Measurements from ENCODE around the gene WFDC12.
"Not testable (repeated sequence)": the region's sequence is repeated elsewhere in the genome, so short reads cannot be mapped to it uniquely, and the experiment has no call there.

WFDC12 gene

GRCh38 chr20:45124365-45124764 is at the start of gene WFDC12:
WFDC12 (minus strand) TSS chr20:45124465; CDS start chr20:45124447, 18 bp downstream.
- DNase-seq = no peak

GRCh38 chr20:45173522-45173921 is 49.3 kb upstream of the WFDC12 start:
- no peak for DNase-seq

GRCh38 chr20:45164906-45165305 is 40.6 kb upstream of the WFDC12 start:
- DNase-seq = no peak

GRCh38 chr20:45163083-45163803 is 39.0 kb upstream of the WFDC12 start:
- DNase-seq = no peak

- no peak for DNase-seq
Observed at GRCh38 chr20:45157962-45158361, 33.7 kb upstream of the WFDC12 start.

- no peak for DNase-seq
Observed at GRCh38 chr20:45156713-45157112, 32.4 kb upstream of the WFDC12 start.

- not testable (repeated sequence) for DNase-seq
Observed at GRCh38 chr20:45154794-45155193, 30.5 kb upstream of the WFDC12 start.

GRCh38 chr20:45154183-45154582 is 29.9 kb upstream of the WFDC12 start:
- no peak for DNase-seq

GRCh38 chr20:45153752-45154151 is 29.5 kb upstream of the WFDC12 start:
- no peak for DNase-seq

GRCh38 chr20:45153147-45153546 is 28.9 kb upstream of the WFDC12 start:
- no peak for DNase-seq

GRCh38 chr20:45152405-45152804 is 28.1 kb upstream of the WFDC12 start:
- DNase-seq = no peak

- DNase-seq = no peak
Observed at GRCh38 chr20:45149062-45149461, 24.8 kb upstream of the WFDC12 start.

GRCh38 chr20:45140836-45141235 is 16.6 kb upstream of the WFDC12 start:
- DNase-seq = no peak

- DNase-seq = not testable (repeated sequence)
Observed at GRCh38 chr20:45139733-45140375, 15.6 kb upstream of the WFDC12 start.

- DNase-seq = peak; percentile 4 to 45 (median 26)
Observed at GRCh38 chr20:45138561-45139300, 14.5 kb upstream of the WFDC12 start.

- DNase-seq = no peak
Observed at GRCh38 chr20:45136911-45137310, 12.6 kb upstream of the WFDC12 start.

- no peak for DNase-seq
Observed at GRCh38 chr20:45128099-45128498, 3.8 kb upstream of the WFDC12 start.

- DNase-seq = no peak
Observed at GRCh38 chr20:45121388-45121787, 2.9 kb downstream of the WFDC12 start.

- no peak for DNase-seq
Observed at GRCh38 chr20:45119556-45120266, 4.6 kb downstream of the WFDC12 start.

GRCh38 chr20:45118028-45118427 is 6.2 kb downstream of the WFDC12 start:
- no peak for DNase-seq

- no peak for DNase-seq
Observed at GRCh38 chr20:45117581-45117980, 6.7 kb downstream of the WFDC12 start.

- no peak for DNase-seq
Observed at GRCh38 chr20:45115829-45116228, 8.4 kb downstream of the WFDC12 start.

GRCh38 chr20:45115386-45115774 is 8.9 kb downstream of the WFDC12 start:
- DNase-seq = no peak
